Stomach (tissue), 4 donors: Measurements from ENCODE around the gene ADAM11.

Experiments used
- CTCF ChIP-seq, 7 experiments: fragments of 450-650 bp in 4 of 7; fragments of 200-600 bp in 3 of 7; sonication (generic) in 3 of 7; IDR thresholded peaks; one replicate each; pipeline ENCODE4 v1.5.1; 2016 to 2019; ENCODE audit warnings: antibody characterized with exemption in 7 of 7, control low read depth in 2 of 7, mild to moderate bottlenecking in 1 of 7
- POLR2A ChIP-seq, 4 donors: fragments of 450-650 bp; IDR thresholded peaks; one replicate each; pipeline ENCODE4 v1.6.1; 2016; ENCODE audit warnings: antibody characterized with exemption in 4 of 4, control low read depth in 2 of 4, mild to moderate bottlenecking in 1 of 4, moderate library complexity in 1 of 4

- no peak for TF ChIP-seq CTCF (IDR thresholded peaks at IDR 0.05)
- no peak for TF ChIP-seq POLR2A (IDR thresholded peaks at IDR 0.05)
Observed at GRCh38 chr17:44812263-44812662, 53.5 kb downstream of the ADAM11 start.
